ENCODE results near the gene SPATA19.

SPATA19 gene

DNA sequence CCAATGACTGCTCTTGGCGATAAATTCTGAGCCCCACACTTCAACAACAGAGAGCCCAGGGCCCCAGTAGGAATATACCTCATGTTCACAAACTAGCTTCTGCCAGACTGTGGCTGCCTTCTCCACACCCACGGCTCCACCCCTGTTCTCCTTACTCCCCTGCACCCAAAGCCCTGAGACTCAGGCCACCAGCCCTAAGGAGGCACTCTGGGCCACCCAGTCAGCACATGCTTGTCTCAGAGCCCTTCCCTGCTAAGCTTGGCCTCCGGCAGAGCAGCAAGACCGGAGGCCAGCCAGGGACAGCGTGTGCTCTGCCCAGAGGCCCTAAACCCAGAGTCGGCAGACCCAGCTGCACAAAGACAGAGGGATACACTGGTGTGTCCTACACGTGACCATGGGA lies 27.9 kb downstream of the SPATA19 start:
- no peak for DNase-seq

DNA sequence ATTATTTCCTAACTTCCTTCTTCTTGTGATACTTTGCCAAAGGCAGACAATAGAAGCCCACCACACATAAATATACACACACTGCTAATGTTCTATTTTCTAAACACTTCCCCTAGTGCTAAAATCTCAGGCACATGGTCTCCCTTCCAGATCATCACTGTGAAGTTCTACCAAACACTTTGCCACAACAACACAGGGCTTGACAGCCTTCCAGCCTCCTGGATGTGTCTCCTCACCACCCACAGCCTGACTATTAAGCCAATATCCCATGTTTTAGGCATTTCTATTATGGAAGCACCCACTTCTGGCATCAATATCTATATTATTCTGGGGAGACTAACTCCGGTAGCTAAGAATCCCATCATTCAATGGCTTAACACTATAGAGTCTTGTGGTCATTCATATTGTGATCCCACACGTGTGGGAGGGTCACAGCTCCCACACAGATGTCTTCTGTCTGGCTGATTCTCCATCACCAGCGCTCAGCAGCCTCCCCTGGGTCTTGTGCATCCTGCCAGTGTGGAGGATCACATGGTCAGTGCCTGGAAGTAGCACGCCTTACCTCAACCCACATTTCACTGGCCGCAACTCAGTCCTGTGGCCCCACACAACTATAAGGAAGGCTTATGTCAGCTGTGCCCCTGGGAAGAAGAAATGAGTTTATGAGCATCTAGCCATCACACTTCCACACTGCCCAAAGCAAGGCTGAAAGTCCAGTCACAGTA lies 29.0 kb downstream of the SPATA19 start:
- DNase-seq = no peak

DNA sequence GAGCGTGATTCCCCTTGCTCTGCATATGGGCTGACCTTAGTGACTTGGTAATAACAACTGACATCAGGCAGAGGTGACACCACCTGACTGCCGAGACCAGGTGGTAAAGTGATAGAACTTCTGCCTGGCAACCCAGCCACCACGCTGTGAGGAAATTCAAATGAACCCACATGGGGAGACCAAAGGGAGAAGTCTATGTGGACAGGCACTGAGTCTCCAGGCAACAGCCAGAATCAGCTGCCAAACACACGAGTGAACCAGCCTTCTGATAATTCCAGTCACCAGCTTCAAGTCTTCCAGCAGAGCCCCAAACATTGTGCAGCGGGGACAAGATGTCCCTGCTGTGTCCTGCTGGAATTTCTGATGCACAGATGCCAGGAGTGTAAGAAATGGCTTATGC lies 29.7 kb downstream of the SPATA19 start:
- DNase-seq = no peak

DNA sequence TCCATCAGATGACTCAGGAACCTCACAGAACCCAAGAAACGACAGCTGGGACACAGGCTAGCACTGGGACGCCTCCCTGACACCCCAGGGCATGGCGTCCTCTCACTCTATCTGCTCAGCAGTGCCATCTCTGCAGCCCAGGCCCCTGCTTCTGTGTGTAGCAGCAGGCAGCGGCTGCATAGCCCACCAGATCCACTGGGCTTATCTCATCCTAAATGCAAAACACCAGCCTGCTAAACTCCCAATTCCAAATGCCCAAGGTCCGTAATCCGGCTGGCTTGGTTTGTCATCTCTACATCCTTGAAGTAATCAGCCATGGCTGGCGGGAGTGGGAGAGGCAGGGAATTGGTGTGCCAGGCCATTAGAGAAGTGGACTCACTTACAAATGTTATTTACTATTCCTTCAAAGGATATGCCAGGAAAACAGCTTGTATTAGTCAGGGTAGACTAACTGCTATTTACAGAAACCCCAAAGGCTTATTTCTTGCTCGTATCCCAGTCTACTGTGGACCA lies 30.7 kb downstream of the SPATA19 start:
- no peak for DNase-seq

DNA sequence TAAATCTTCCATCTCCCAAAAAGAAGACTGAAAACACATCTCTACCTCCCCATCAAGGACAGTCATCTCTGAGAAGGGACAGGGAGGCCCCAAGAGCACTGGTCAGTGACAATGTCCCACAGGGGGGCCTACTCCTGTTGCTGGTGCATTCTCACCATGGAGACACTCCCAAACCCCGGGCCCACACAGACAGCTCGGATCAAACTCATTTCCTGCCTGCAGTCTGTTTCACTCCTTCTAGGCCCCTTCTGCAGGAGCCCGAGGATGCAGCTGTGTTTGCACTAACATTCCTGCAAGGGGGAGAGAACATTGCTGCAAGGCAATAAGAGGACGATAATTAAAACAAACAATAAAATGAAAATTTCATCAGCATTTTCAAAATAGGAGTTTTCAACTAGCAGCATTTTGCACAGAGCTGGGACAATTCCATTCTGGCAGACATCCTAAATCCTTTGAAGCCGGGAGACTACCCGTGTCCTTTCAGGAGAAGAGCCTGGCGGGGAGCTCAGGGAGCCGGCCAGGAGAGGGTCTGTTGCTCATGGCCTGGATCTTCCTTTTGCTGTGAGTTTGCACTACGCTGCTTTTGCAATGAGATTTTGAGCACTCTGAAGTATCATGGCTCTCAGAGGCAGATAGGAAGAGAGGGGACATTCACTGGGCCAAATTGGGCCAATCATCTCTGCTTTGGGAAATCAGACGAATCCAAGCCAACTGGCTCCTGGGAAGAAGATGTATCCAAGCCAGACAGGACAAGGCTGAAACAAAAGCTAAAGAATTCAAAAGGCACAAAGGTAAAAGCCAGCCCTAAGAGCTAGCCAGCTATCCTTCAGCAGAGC lies 33.2 kb downstream of the SPATA19 start:
- DNase-seq = no peak

DNA sequence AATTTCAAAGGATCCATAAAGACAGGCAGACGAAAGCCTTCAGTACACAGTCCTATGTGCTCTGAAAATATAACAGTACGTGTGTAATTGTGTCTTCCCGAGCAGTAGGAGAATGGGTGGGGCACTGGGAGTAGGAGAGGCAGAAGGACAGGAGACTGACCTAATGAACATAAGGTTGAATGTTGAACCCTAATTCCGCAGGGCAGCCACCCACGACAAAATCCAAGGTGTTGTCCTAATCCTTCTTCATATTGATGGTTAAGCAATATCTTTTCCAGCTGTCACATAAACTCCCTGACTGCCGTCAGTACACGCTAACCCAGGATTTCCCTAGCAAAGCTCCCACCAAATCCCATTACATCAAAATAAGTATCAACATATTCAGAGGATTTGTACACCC lies 34.5 kb downstream of the SPATA19 start:
- no peak for DNase-seq

DNA sequence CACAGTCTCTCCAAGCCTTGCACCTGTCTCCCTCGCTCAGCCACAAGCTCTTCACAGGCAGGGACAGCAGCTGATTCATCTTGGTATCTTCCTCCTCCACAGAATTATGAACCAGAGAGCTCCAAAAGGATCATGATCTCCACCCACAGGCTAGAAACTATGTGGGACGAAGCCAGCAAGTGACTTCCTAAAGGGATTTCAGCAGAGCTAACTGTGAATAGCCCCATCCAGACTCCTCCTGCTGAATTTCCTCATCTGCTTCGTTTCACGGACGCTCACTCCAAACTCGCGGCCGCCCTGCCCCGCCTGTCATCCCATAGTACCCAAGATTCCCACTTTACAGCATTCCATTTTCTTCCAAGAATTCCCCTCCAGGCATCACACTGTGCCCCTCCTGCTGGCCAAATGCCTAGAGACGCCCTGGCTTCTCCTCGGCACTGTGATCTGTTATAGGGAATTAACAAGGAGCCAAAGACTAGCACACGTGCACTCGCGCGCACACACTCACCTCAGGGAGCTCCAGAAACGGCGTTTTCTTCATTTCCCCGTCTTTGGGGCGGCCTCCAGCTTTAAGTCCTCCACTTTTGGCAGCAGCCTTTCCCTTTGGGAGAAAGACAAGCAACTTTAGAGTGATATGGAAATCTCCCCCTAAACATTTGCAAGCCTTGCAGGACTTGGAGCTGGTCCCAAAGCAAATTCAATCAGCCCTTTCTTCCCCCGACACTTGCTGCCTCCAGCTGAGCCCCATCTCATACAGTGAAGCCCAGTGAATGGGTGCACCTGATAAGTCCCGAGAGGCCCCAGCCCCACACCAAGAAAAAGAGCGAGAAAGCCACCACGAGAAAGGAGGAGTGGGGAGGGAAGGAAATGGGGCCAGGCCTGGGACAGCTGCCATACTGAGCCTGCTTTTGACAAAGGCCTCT lies 35.5 kb downstream of the SPATA19 start:
- DNase-seq = no peak

DNA sequence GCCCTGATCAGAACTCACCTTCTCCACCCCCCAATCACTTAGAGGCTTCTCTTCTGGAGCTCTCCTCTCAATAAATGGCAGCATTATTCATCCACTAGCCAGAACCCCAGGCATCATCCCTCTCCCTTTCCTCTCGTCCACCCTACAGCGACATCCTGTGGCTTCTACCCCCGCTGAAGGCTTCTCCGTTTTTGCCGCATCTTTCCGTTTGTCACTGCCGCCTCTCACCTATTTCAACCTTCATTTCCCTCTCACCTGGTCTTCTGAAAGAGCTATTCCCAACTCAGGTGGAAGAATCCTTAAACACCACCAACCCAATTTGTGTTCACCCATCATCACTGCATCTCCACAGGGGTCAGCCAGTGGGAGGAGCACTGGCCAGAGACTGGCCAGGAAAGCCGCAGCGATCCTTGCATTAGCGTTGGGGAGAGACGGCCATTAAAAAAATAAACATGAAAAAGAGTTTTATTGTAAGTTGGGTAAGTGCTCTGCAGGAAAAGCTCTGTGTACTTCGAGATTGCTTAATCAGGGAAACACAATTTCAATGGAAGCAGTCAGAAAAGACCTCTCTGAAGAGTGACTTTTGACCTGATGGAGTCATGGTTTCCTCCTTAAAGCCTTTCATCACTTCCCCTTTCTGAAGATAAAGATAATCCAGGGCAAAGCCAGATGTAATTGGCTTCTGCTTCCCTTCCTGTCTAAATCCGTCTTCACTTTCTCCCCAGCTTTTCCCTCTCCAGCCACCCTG lies 36.7 kb downstream of the SPATA19 start:
- DNase-seq = no peak

DNA sequence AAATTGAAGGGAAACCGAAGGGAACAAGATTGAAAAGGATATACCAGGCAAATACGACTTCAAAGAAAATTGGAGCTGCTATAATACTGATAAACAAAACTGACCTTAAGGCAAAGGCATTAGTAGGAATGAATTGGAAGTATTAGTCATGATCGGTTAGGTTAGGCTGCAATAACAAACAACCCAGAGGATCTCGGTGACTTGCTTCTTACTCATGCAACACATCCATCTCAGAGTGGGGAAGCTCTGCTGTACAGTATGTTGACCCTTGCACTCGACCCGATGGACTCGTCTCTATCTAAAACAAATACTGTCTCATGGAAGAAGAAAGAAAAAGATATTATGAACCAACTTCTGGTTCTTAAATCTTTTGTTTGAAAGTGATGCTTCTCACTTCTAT lies 42.3 kb downstream of the SPATA19 start:
- DNase-seq = no peak

DNA sequence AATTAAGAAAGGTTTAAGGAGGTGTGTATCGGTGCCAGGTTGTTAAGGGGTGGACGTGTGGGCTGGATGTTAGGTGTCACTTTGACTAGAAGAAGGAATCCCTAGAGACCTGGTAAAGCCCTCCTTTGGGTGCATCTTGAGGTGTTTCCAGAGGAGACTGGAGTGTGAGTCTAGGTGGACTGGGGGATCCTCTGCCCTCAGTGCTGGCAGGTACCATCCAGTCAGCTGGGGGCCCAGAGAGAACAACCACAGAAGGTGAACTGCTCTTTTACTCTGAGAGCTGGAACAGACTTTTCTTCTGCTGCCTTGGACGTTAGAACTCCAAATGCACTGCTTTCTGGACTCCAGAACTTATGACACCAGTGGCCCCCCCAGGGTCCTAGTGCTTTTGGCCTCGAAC lies 44.0 kb downstream of the SPATA19 start:
- DNase-seq = no peak

DNA sequence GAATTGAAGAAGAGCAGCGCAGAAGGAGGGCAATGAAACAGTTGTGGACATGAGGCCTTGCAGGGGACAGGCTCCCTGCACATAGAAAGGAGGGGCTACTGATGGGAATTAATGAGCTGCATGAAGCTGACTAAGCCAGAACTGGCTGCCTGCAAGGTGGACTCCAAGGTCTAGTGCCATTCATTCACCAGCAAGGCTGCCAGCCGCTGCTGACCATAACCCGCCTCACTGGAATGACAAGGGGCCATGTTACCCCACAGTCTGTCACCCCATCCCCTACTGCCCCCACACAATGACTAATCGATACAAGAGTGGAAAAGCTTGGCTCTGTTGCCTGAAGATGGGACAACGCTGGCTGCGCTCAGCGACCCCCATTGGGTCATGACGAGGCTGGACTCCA lies 44.6 kb downstream of the SPATA19 start:
- no peak for DNase-seq

DNA sequence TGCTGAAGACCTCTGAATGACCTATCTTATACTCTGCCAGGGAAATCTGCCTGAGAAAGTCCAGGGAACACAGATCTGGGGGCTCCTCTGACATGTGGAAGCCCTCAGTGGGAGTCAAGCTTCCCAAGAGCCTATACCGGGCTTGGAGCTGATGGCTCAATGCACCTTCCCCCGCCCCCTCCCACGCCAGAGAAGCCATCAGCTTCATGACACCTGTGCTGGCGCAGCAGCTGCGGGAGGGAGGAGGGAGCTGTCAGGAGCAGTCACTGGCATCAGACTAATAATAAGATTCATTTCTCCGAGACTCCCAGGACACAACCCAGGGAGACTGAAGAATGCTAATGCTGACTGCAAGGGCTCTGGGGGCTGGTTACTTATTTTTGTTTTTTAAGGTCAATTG lies 47.8 kb downstream of the SPATA19 start:
- DNase-seq = no peak

DNA sequence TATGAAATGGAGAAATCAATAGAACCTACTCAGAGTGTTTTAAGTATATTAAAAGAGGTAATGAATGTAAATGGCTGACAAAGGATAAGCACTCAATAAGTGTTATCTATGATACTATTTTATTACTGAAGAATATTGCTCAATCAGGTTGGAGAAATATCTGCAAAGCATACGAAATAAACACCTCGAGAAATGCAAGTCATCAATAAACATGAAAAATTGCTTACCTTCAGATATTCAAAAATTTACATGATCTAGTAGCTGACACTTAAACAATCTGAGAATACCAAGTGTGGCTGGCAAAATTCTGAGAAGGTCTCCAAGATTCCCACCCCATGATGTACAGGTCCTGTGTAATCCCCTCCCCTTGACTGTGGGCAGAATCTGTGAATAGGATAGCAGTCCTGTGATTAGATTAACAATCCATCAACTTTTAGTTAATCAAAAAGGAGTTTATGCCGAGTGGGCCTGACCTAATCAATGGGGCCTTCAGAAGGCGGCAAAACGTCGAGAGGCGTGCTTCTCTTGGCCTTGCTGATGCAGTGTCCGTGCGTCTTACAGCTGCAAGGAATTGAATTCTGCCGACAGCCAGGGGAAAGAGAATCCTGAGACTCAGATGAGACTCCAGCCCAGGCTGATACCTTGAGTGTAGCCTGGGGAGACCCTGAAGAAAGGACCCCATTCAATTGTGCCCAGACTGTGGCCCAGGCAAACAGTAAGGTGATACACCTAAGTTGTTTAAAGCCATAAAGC lies 49.1 kb downstream of the SPATA19 start:
- no peak for DNase-seq

DNA sequence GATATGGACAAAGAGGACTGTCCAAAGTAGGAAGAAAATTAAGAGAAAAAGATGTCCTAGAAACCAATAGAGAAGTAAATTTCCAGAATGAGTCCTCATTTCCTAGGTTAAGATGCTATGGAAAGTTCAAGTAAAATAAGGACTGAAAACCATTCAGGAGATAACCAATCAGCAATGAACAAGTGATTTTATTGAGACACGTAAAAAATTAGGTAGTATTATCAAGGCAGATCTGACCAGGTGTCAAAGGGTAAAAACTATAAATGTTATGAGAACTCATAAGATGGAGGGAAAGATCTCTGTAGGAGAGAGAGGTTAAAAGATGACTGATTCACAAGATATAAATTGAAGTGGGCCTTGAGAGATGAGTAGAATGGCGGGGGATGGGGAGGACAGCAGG lies 50.2 kb downstream of the SPATA19 start:
- no peak for DNase-seq

DNA sequence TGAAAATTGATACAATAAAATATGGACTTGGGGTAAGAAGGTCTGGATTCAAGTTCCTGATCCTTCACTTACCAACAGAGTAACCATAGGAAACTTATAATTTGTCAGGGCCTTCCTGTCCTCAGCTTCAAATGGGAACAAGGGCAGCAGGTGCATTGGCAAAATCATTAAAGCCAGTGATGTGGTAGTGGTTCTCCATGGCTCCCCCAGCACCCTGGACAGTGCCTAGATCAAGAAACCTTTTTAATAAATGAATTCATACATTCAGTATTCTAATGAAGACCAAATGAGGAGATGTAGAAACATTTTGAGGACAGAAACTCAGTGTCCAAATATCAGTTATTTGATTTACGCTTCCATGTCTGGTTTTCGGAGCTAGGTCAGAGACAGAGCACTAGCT lies 51.1 kb downstream of the SPATA19 start:
- no peak for DNase-seq

DNA sequence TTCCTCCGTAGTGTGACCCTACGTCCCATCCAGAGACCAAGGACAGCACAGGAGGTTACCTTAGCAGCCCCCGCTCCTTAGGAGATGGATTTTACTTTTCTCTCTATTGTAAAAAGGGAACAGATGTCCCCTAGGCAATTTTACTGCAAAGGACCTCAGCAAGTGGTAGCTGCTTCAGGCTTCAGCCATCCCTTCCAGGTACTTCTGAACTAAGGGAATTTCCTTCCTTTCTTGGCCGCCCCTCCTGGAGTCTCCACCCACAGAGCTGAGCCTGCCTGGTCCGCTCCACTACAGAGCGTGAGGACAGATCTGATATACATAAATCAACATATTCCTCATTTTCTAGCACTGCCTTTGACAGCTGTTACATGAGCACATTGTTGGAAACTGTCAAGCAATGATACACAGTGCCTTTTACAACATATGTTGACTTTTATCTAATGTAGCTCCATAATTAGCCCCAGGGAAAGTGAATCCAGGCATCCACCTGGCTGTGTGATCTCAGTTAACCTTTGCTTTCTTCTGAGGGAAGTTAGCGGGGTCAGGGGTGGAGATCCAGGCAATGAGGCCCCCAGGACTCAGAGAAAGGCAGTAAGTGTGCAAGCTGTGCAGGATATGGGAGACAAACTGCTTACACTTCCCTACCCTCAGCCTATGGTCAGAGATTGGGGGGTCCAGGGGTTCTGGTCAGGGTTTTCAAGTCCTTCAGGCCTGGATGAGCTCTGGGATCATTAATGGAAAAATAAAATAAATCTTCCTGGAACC lies 51.9 kb downstream of the SPATA19 start:
- no peak for DNase-seq

DNA sequence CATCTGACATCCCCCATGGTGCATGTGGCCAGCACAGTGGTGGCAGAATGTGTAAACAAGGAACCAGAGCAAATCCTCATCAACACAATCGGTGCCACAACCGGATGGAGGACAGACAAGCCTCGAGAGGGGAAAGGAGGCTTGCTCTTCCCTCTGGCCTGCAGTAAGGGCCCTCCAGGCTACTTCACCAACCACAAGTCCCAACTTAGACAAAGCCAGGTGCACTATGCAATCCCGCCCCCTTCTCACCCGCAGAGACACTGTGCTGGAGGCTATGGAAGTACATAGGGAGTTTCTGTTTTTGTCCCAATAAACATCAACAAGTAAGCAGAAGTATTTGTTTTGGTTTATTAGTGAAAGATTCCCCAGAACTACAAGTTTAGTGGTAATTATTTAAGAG lies 54.3 kb downstream of the SPATA19 start:
- DNase-seq = no peak
